ENCODE results near the gene USH2A.

USH2A gene

DNA sequence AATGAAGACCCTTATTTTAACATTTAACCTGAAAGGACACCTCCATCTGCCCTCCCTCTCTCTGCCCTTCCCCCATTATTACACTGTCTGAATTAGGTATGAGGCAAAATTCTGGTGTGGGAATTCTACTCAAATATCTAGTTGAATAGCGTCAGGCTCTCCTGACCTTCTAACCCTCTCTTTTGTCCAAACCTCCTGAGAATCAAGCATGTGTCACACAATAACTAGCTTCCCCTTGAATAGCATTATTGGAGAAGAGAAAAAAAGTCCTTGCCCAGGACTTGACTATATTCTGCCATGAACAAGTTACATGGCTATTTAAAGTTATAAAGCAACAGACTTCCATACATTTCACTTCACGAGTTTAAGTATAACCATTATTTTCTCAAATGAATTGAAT, 35.5 kb downstream of the USH2A start:
- DNase-seq (ENCODE audit: extremely low spot score), result no peak
- ChIA-PET POLR2A (no interaction called here), CTCF (no interaction called here)
- TF ChIP-seq TARDBP (IDR thresholded peaks at IDR 0.05) (no peak), ARNT (IDR thresholded peaks at IDR 0.05) (no peak), ELF4 (IDR thresholded peaks at IDR 0.05) (no peak), CTBP1 (IDR thresholded peaks at IDR 0.05; ENCODE audit: borderline replicate concordance) (no peak), FOXK2 (IDR thresholded peaks at IDR 0.05) (no peak), FOXM1 (IDR thresholded peaks at IDR 0.05; ENCODE audit: borderline replicate concordance) (no peak), SP1 (IDR thresholded peaks at IDR 0.05) (no peak), ZNF384 (IDR thresholded peaks at IDR 0.05) (no peak), NFRKB (IDR thresholded peaks at IDR 0.05) (no peak), L3MBTL2 (conservative IDR thresholded peaks at IDR 0.05) (no peak), HDGF (IDR thresholded peaks at IDR 0.05; ENCODE audit: borderline replicate concordance) (no peak), BHLHE40 (IDR thresholded peaks at IDR 0.05; ENCODE audit: borderline replicate concordance) (no peak), SUZ12 (IDR thresholded peaks at IDR 0.05) (no peak), FOXA1 (IDR thresholded peaks at IDR 0.05) (no peak), LEF1 (IDR thresholded peaks at IDR 0.05; ENCODE audit: borderline replicate concordance) (no peak)
- TF ChIP-seq, protein P1, sequence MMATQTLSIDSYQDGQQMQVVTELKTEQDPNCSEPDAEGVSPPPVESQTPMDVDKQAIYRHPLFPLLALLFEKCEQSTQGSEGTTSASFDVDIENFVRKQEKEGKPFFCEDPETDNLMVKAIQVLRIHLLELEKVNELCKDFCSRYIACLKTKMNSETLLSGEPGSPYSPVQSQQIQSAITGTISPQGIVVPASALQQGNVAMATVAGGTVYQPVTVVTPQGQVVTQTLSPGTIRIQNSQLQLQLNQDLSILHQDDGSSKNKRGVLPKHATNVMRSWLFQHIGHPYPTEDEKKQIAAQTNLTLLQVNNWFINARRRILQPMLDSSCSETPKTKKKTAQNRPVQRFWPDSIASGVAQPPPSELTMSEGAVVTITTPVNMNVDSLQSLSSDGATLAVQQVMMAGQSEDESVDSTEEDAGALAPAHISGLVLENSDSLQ (IDR thresholded peaks at IDR 0.05), result no peak

DNA sequence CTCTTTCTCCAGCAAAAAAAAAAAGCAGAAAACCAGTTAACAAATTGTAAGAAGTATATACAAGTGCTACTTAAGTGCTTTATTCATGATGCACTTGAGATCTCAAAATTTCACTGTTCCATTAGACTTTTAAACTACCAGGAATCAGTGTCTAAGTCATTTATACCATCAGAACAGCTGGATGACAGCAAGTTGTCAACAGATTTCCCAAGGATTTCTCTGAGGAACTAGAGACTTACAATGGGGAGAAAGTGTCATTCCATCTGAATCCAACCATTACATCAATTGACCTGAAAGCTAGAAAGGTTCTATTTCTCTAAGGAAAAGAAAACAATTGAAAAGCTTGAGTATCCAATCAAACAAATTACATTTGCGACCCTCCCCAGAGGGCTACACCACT, 43.8 kb downstream of the USH2A start:
- no peak for DNase-seq (ENCODE audit: extremely low spot score)
- ChIA-PET CTCF (no interaction called here), POLR2A (no interaction called here)
- no peak for TF ChIP-seq HDGF (IDR thresholded peaks at IDR 0.05; ENCODE audit: borderline replicate concordance)
- TF ChIP-seq ELF4 (IDR thresholded peaks at IDR 0.05), result no peak
- TF ChIP-seq FOXA1 (IDR thresholded peaks at IDR 0.05), result no peak
- TF ChIP-seq L3MBTL2 (conservative IDR thresholded peaks at IDR 0.05), result no peak
- TF ChIP-seq FOXM1 (IDR thresholded peaks at IDR 0.05; ENCODE audit: borderline replicate concordance), result no peak
- no peak for TF ChIP-seq LEF1 (IDR thresholded peaks at IDR 0.05; ENCODE audit: borderline replicate concordance)
- TF ChIP-seq CTBP1 (IDR thresholded peaks at IDR 0.05; ENCODE audit: borderline replicate concordance), result no peak
- TF ChIP-seq, protein P1 (IDR thresholded peaks at IDR 0.05), result no peak
- no peak for TF ChIP-seq SP1 (IDR thresholded peaks at IDR 0.05)
- TF ChIP-seq ZNF384 (IDR thresholded peaks at IDR 0.05), result no peak
- no peak for TF ChIP-seq SUZ12 (IDR thresholded peaks at IDR 0.05)
- TF ChIP-seq ARNT (IDR thresholded peaks at IDR 0.05), result no peak
- no peak for TF ChIP-seq NFRKB (IDR thresholded peaks at IDR 0.05)
- no peak for TF ChIP-seq BHLHE40 (IDR thresholded peaks at IDR 0.05; ENCODE audit: borderline replicate concordance)
- no peak for TF ChIP-seq TARDBP (IDR thresholded peaks at IDR 0.05)
- no peak for TF ChIP-seq FOXK2 (IDR thresholded peaks at IDR 0.05)

DNA sequence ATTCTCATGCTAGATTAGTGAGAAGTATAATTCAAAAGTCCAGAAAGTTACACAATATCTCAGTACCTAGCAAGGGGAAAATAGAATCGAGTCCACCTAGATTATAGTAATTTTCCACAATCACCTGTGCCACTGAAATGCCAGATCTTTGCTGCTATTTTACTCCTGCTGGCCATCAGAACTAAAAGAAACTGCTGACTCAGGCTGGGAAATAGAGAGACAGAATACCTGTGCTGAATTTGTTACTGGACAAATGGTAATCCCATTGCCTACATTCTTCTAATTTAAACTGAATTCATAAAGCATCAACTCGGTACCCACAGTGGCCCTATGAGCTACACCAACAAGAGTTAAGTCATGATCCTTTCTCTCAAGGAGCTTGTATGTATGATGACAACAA, 55.0 kb downstream of the USH2A start:
- TF ChIP-seq CTBP1 (IDR thresholded peaks at IDR 0.05; ENCODE audit: borderline replicate concordance) (no peak), SP1 (IDR thresholded peaks at IDR 0.05) (no peak), FOXM1 (IDR thresholded peaks at IDR 0.05; ENCODE audit: borderline replicate concordance) (no peak), HDGF (IDR thresholded peaks at IDR 0.05; ENCODE audit: borderline replicate concordance) (no peak)
- TF ChIP-seq, protein P1 (IDR thresholded peaks at IDR 0.05), result no peak

DNA sequence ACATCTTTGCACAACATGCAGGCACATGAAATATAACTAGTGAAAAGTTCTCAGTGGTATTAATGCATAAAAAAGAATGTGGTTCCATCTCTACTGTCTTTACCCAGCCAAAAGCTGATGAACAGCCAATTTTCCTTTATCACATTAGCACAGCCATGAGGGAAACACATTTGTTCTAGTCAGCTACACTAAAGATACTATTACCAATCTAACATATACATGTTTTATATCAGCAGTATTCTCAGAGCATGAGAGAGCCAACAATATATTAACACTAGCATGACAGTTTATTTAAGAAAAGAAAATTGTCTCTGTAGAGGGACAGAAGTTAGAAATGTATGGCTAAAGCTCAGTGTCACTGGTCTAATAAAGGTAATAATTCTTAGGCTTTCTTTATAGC, 56.3 kb downstream of the USH2A start:
- TF ChIP-seq CTBP1 (IDR thresholded peaks at IDR 0.05; ENCODE audit: borderline replicate concordance) (no peak), HDGF (IDR thresholded peaks at IDR 0.05; ENCODE audit: borderline replicate concordance) (no peak), ELF4 (IDR thresholded peaks at IDR 0.05) (no peak), FOXK2 (IDR thresholded peaks at IDR 0.05) (no peak), FOXM1 (IDR thresholded peaks at IDR 0.05; ENCODE audit: borderline replicate concordance) (no peak), FOXA1 (IDR thresholded peaks at IDR 0.05) (no peak), L3MBTL2 (conservative IDR thresholded peaks at IDR 0.05) (no peak), NFRKB (IDR thresholded peaks at IDR 0.05) (no peak)
- TF ChIP-seq, protein P1 (IDR thresholded peaks at IDR 0.05), result no peak
- DNase-seq (ENCODE audit: extremely low spot score), result no peak
- ChIA-PET POLR2A (no interaction called here), CTCF (no interaction called here)

More for the DNA sequence above, 55.0 kb downstream of the USH2A start:
- CTCF ChIA-PET, result no interaction called here
- no peak for DNase-seq (ENCODE audit: extremely low spot score)
- POLR2A ChIA-PET, result no interaction called here

DNA sequence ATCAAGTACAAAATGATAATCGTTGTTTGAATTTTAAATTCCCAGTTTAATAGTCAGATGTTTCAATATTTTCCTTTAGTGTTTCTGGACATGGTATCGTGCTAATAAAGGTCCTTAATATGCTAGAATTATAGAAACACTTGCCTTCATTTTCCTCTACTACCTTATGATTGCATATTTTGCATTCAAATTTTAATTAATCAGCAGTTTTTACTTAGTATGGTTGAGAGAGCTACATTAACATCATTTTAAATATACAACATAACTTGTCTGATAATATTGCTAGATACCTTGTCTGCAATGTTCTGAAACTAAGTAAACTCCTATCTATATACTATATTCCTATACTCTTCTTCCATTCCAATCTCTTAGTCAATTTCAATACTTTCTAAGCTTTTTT, 66.3 kb downstream of the USH2A start:
- no peak for TF ChIP-seq FOXA1 (IDR thresholded peaks at IDR 0.05)
- TF ChIP-seq FOXK2 (IDR thresholded peaks at IDR 0.05), result no peak
- TF ChIP-seq SUZ12 (IDR thresholded peaks at IDR 0.05), result no peak
- no peak for TF ChIP-seq HDGF (IDR thresholded peaks at IDR 0.05; ENCODE audit: borderline replicate concordance)
- TF ChIP-seq SP1 (IDR thresholded peaks at IDR 0.05), result no peak
- TF ChIP-seq BHLHE40 (IDR thresholded peaks at IDR 0.05; ENCODE audit: borderline replicate concordance), result no peak
- TF ChIP-seq FOXM1 (IDR thresholded peaks at IDR 0.05; ENCODE audit: borderline replicate concordance), result no peak
- POLR2A ChIA-PET, result no interaction called here
- no peak for DNase-seq (ENCODE audit: extremely low spot score)
- CTCF ChIA-PET, result no interaction called here

DNA sequence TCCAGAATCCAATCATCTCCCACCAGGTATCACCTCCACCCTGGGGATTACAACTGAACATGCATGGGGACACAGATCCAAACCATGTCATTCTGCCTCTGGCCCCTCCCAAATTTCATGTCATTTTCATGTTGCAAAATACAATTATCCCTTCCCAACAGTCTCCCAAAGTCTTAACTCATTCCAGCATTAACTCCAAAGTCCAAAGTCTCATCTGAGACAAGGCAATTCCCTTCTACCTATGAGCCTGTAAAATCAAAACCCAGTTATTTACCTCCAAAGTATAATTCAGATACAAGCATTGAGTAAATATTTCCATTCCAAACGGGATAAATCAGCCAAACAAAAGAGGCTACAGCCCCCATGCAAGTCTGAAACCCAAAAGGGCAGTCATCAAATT, 73.1 kb downstream of the USH2A start:
- POLR2A ChIA-PET, result no interaction called here
- DNase-seq (ENCODE audit: extremely low spot score), result no peak
- TF ChIP-seq NFRKB (IDR thresholded peaks at IDR 0.05), result no peak
- no peak for TF ChIP-seq L3MBTL2 (conservative IDR thresholded peaks at IDR 0.05)
- CTCF ChIA-PET, result no interaction called here

Measured in HEK293T (cell line).